Fibroblast of mammary gland (primary cell): ENCODE data around the gene NDUFB1.

Source experiments
- DNase-seq: peaks from one replicate; pipeline ENCODE4 v3.0.0-alpha.2; 2010; ENCODE audit warnings: low read depth
- H3K4me3 ChIP-seq: 2 replicates; pipeline ENCODE4 v1.5.1; 2011; ENCODE audit warnings: low read depth, mild to moderate bottlenecking, low read length, moderate library complexity; ENCODE audit not compliant: control insufficient read depth
- TF ChIP-seq, protein P1 (sequence below): conservative IDR thresholded peaks from 2 replicates; pipeline ENCODE4 v1.5.1; 2011; ENCODE audit warnings: low read depth, low read length, inconsistent platforms; ENCODE audit not compliant: control insufficient read depth, insufficient read depth

NDUFB1 gene

DNA sequence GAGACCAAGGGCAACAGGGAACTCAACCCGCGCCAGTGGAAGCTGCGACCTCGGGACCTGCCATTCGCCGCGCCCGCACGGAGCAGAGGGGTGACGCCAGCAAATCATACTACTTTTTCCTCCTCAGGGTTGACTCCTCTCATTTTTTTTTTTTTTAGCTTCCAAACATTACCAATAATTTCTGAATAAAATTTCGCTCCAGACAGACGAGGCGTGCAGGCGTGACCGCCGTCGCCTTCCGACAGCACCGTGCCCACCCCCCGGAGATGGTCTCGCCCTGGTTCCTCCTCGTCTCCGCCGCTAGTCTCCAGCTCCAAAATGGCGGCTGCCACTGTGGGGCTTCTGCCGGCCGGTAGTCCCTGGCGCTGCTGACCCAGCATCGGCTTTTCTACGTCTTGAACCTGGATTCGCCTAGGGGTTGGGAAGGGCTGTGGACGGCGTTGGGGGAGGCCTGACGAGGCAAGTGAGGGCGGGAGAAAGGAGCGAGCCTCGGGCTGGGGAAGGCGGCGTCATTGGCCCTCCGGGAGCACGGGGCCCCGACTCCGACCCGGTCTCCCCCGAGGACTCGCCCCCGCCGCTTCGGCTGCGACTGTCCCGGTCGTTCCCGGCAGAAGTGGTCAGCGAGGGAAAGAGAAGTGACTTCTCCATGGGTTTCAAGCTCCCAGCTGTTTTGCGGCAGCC, at the start of gene NDUFB1, which contains the start of gene CPSF2:
Gene NDUFB1, minus strand, starts transcription at position 37 of the 681 bp plus-strand sequence. CDS start 4,069 bp downstream, outside the sequence.
Gene CPSF2, plus strand, starts transcription at position 300 of the 681 bp plus-strand sequence. CDS start 9,016 bp downstream, outside the sequence.
- peak; percentile 65 for DNase-seq
- TF ChIP-seq, protein P1, sequence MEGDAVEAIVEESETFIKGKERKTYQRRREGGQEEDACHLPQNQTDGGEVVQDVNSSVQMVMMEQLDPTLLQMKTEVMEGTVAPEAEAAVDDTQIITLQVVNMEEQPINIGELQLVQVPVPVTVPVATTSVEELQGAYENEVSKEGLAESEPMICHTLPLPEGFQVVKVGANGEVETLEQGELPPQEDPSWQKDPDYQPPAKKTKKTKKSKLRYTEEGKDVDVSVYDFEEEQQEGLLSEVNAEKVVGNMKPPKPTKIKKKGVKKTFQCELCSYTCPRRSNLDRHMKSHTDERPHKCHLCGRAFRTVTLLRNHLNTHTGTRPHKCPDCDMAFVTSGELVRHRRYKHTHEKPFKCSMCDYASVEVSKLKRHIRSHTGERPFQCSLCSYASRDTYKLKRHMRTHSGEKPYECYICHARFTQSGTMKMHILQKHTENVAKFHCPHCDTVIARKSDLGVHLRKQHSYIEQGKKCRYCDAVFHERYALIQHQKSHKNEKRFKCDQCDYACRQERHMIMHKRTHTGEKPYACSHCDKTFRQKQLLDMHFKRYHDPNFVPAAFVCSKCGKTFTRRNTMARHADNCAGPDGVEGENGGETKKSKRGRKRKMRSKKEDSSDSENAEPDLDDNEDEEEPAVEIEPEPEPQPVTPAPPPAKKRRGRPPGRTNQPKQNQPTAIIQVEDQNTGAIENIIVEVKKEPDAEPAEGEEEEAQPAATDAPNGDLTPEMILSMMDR, result no peak
- H3K4me3 ChIP-seq, result peak within 1 kb of the TSS; percentile 98

DNA sequence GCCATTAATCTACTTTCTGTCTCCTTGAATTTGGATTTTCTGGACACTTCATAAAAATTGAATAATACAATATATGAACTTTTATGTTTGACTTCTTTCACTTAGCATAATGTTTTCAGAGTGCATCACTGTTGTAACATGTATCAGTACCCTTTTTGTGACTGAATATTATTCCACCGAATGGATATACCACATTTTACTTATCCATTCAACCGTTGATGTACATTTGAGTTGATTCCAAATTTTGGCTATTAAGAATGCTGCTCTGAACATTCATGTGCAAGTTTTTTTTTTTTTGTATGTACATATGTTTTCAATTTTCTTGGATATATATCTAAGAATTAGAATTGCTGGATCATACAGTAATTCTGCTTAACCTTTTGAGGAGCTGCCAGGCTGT, 43.5 kb upstream of the NDUFB1 start:
- no peak overlapping the region for H3K4me3 ChIP-seq
- TF ChIP-seq, protein P1, result no peak
- peak; percentile 15 for DNase-seq

DNA sequence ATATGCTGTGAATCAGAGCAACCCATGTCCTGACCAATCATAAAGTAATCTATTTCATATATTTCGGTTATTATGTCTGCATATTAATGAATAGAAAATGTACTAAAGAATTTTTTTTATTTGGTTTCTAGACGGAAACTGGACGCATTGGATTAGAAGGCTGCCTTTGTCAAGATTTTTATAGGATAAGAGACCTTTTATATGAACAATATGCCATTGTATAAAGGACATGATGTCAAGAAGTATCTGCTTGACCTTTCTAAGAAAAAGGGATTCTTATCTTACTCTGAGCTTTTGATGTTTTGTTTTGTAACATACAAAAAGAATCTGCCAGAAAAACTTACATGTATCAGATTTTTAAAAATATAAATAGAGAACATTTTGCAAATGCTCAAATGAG, 40.0 kb upstream of the NDUFB1 start:
- no peak overlapping the region for H3K4me3 ChIP-seq
- no peak for DNase-seq
- TF ChIP-seq, protein P1, result no peak

DNA sequence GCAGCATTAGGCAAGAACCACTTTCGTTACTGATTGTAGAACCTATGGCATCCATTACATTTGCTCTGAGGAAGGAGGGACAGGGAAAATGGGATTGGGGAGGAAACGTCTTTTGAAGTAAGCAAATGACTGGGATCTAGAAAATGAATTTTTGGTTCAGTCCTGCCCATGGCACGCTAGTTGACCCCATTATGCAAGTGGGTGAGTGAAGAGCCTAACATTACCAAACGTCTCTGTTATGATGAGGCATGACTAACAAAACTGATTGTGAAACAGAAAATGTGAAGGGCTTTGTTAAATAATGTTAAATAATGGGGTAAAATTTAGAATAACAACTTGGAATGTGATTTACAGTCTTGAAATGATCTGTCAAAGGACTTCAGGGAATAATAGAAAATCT, 39.1 kb upstream of the NDUFB1 start:
- DNase-seq, result peak; percentile 90
- H3K4me3 ChIP-seq, result no peak overlapping the region
- TF ChIP-seq, protein P1, result no peak

DNA sequence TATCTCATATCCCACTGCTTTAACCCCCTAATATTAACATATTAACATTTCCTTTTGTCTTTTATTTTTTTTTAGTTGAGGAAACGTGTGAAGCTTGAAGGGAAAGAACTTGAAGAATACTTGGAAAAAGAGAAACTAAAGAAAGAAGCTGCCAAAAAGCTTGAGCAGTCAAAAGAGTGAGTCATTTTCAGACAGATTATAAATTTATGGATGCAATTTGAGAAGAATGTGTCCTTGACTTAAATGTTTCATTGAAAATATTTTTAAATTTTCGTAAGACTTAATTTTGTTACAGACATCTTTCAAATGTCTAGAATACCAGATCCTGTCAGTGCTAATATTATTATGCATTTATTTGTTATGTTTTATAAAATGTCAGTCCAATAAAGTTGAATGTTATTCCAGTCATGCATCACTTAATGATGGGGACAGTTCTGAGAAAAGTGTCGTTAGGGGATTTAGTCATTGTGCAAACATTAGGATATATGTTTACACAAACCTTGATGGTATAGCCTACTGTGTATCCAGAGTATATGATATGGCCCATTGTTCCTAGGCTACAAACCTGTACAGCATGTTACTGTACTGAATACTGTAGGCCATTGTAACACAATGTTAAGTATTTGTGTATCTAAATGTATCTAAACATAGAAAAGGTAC, 32.9 kb upstream of the NDUFB1 start:
- H3K4me3 ChIP-seq, result no peak overlapping the region
- DNase-seq, result peak; percentile 37
- TF ChIP-seq, protein P1, result no peak

DNA sequence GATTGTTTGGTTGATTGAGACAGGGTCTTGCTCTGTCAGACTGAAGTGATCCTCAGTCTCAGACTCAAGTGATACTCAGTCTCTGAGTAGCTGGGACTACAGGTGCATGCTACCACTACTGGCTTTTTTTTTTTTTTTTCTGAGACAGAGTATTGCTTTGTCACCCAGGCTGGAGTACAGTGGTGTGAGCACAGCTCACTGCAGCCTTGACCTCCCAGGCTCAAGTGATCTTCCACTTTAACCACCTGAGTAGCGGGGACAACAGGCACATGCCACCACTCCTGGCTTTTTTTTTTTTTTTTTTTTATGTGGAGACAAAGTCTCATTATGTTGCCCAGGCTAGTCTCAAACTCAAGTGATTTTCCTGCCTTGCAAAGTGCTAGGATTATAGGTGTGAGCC, 32.1 kb upstream of the NDUFB1 start:
- H3K4me3 ChIP-seq, result no peak overlapping the region
- no peak for DNase-seq
- TF ChIP-seq, protein P1, result no peak

DNA sequence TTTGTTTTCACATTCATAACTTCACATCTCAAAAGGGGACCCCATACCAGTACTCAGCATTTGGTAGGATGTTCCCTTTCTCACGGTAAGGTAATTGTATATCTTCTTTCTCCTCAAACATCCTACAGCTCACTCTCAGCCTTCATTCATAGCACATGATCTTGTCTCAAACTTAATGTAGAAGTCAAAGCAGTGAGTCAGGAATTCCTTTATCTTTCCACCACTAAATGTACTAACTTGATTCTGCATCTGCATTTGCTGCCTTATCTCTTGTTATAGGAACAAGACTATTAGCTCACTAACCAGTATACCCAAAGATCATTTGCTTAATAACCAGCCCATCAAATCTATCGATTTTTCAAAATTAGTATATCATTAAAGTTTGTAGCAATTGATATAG, 23.2 kb upstream of the NDUFB1 start:
- no peak for DNase-seq
- H3K4me3 ChIP-seq, result no peak overlapping the region
- TF ChIP-seq, protein P1, result no peak
